HG03064 (cell line): Measurements from ENCODE around the gene NLGN4X.

Experiments used
- ATAC-seq: cut with Tn5 transposase; IDR thresholded peaks from one replicate; pipeline ENCODE4 v1.9.1; 2021; ENCODE audit warnings: low read depth; ENCODE audit not compliant: unreplicated experiment

Gene NLGN4X

DNA sequence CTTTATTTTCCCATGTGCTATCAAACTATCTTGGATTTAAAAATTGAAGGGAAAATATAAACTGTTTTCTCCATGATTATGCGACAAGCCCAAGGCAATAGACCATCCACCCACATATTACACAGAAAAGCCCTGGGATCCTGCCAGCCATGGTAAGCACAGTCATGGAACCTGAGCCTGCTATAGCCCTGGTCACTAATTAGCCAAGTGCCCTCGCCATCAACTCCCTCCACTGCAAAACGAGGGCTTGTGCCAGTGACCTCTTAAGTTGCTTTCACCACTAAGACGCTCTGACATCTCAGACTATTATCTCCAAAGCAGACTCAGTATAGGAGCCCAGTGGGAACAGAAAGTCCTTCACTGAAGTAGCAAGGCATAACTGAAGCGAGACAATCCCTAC is 69.2 kb downstream of the NLGN4X start:
- no peak for ATAC-seq

DNA sequence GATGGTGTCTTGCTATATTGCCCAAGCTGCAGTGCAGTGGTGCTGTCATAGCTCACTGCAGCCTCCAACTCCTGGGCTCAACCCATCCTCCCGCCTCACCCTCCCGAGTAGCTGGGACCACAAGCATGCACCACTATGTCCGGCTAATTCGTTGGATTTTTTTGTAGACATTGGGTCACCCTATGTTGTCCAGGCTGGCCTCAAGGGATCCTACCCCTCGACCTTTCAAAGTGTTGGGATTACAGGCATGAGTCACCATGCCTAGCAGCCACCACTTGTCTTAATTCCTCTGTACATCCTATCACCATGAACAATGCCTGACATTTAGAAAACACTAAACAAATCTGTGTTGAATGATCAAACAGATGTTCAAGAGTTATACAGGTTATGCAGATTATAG is 76.7 kb downstream of the NLGN4X start:
- ATAC-seq, result no peak

DNA sequence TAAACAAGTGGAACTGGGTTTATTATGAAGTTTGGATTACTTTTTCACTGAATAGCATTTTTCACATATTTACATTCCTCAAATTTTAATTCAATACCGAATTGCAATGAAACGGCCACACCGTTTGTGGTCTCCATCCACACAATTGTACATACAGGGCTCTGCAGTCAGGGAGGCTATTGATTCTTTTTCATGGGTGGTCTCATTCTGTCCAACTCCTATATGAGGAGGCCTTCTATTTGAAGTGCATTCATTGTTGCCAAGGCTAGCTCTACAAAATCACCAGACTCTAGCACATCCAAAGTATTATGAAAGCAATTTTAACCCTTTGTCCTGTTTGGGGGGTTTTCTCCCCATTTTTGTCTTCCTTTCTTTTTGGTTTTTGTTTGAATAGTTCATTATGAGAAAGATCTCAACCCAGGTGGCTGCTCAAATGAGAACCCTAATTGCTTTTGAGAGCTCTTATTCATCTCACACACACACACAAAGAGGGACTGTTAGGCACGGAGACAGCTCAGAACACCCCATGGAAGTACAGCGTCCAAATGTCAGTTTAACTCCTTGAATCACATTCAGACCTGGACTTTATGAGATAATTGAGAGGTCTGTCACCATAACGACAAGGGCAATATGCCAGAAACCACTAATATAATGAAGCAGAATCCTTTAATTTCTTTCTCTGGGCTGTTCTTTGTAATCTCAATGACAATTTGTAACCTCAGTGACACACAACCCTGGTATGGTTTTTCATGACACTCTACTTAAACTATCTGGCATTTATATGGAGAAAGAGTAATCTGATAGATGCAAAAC is 79.4 kb downstream of the NLGN4X start:
- no peak for ATAC-seq

DNA sequence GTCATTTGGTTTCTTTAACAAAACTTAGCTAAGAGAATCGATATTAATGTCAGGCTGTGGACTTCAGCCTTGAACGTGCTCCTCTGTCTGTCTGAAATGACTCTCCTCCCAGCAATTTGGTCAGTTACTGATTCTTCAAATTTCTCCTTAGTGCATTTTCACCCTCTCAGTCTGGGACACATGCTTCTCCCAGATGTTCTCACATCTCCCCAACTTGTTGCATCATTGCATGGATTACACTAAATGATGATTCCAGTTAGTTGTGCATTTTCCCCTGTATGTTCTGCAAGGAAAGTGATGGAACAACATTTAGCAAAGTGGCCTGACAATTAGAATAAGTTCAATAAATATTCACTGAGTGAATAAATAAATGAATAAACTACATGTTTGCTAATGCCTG is 94.4 kb downstream of the NLGN4X start:
- ATAC-seq, result no peak

DNA sequence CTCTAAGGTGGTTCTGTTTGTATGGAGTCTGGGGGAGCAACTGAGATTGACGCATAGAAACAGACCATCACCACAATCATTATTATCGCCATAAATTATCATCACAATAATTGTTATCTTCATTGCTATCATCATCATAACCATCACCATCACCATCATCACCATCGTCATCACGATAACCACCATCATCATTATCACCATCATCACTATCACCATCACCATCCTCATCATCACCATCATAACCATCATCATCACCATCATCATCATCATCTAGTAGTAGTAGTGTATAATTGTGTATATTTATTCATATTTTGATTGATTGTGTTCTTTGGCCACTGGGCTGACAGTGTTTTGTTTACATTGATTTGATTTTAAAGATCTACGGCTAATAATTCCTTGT is 95.7 kb downstream of the NLGN4X start:
- no peak for ATAC-seq

DNA sequence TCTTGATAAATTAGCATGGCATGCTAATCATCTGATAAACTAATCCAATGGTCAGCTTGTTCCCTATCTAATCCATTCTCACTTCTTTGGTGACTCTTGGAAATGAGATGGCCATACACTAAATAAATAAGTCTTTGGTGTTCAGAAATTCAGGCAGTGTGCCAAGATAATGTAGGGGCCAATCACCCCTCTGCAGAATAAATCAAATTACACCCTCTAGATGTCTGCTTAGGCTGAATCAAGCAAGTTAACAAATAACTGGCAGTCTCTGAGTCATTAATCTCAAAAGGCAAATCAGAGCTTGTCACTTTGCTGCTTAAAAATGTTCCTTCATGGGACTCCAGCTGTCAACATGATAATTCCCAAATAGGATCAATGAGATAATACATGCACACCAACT is 97.4 kb downstream of the NLGN4X start:
- no peak for ATAC-seq

DNA sequence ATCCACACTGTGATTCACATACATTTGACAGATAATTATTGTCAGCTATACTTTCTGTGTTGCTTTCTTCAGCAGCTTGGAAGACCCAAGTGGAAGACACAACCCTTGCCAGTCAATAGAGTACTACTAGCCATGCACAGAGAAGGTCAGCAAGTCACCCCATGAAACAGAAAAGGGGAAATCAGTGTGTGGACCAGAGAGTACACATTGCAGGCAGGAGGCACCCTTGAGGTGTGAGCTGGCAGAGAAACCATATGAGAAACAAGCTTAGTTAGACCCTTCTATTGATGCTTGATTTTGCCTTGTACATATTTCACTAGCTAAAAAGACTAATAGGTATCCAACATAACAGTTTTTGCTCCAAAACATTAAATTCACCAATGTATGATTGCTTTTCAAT is 99.5 kb downstream of the NLGN4X start:
- ATAC-seq, result no peak

DNA sequence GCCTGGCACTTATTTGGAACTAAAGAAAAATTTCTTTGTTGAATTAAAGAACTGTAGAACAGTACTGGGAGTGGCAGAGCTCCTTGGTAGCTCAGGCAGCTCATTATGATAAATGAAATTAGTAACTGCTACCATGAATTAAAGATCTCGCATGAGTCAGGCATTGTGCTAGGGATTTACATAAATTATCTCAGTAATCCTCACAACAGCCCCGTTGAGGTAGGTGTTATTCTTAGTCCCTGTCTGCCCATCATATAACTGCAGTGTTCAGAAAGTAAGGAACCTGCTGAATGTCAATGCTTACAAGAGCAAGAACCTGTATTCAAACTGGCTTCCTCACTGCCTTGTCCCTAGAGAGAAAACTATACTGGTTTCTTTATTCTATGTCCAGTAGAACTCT is 108.3 kb downstream of the NLGN4X start:
- ATAC-seq, result no peak

DNA sequence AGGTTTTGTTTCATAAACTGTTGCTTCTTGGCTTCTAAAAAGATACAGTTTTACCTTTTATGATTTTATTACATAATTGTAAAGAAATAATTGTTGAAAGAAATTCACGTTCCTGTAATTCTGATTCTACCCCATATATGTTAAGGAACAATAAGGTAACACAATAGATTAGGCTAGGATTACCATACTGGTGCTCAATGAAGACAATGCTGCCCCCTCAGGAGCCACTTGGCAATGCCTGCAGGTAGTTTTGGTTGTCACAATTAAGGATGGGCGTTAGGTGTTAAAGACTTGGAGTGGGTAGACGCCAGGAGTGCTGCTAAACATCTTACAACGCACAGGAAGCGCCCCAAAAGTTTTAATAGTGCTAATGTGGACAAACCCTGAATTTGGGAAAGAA is 133.2 kb downstream of the NLGN4X start:
- no peak for ATAC-seq

DNA sequence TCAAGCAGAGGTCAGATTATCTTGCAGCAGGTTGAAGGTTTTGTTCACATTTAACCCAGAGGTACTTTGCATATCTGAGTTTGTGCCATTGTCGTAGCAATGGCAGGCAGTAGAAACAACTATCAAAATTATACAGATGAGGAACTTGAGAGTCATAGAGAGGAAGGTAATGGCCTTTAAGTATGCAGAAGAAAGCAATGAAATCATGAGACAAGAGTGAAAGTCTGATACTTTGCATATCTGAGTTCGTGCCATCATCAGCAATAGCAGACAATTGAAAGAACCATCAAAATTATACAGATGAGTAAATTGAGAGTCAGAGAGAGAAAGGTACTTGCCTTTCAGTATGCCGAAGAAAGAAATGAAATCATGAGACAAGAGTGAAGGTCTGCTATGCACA is 154.1 kb downstream of the NLGN4X start:
- no peak for ATAC-seq

DNA sequence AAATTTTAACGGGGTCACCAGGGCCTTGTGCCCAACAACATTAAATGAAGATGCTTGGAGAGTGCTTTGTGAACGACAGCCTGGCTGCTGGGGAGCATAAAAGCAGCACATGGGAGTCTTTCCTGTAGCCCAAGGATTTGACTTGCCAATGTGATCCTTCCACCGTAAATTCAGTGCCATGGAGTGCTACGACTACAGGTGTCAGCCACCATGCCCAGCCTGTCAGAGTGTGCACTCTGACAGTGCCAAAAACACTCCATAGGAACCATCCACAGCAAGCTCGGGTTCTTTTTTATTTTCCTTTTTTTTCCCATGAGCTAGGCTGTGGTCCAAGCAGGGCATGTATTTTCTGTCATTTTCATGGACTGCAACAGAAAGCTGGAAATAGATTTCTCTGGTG is 156.9 kb downstream of the NLGN4X start:
- no peak for ATAC-seq

DNA sequence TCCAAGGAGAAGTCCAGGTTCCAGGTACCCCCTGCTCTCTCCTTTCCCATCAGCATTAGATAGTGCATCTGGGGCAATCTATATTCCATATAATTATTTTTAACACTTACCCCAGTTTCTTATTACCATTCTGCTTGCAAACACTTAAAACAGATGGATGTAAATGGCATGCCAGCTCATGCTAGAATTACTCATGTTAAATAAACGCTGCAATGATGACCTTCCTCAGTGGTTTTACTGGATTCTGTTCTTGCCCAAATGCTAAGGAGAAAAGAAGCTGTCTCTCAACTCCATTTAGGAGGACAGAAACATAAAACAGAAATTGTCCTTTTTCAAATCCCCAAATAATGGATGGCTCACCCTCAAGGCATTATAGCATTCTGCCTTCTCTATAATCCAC is 161.1 kb downstream of the NLGN4X start:
- no peak for ATAC-seq

DNA sequence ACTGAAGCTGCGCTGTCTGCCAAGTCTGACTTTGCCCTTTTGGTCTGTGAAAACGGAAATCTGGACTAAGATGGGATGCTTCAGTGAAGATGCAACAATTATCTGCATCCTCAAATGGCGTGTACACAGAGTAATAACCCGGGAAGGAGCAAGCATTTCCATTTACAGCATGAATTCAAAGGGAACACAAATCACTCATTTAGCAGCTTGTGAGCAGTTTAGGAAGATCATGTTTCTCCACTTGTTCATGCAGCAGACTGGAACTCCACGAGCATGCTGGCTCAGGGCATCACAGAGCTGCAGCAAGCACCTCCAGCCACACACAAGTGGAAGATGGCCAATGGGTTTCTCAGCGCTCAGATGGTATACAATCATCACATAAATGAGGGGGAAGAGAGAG is 175.5 kb downstream of the NLGN4X start:
- no peak for ATAC-seq

DNA sequence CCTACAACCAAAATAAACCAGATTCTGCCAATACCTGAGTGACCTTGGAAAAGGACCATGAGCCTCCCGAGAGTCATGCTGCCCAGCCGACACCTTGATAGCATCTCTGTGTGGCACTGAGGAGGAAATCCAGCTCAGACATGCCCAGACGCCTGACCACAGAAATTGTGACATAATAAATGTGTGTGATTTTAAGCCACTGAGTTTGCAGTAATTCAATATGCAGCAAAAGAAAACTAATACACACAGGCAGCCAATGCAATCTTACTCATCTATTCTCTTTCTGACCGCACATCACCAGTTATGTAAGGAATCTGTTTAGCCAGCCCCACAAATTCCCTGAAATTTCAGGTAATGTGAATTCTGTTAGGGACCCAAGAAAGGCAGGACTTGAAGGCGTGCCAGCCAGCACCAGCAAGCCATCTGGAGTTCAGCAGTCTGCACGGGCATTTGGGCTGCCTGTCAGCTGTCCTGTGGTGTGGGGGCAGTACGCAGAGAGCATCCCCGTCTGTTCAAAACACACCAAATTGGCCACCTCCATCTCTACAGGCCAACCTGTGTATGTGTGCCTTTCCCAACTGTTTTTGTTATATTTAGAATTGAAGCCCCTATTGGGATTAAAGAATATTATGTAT is 176.4 kb downstream of the NLGN4X start:
- no peak for ATAC-seq

DNA sequence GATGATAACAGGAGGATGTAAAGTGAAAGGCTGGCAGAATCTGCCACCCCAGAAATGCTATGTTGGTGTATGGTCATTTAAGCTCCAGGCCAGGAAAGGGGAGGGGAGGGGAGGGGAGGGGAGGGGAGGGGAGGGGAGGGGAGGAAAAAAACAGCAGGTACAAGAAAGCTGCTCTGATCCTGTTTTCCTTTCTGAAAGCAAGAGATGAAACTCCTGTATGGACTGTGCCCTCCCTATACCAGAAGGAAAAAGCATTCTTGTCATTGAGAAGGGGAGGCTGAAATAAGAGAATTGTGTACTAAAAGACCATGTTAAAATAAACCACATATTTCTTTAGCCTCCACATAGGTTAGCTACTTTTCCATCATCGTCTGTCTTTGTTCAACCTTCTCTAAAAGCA is 179.5 kb downstream of the NLGN4X start:
- no peak for ATAC-seq

DNA sequence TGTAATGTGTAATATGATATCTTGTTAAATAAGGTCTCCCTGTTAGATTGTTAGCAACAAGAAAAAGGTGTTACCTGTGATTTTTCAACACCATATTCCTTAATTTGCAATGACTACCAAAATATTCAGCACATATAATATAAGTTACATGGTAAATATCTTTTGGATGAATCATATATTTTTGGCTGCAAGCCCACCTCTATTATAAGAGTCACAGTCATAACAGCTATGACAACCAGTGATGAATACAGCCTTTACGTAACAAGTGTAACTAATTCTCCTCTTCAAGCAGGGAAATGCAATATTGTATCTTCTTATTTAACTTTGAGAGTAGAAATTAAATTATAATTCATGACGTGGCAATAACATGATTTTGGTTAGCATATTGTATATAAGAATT is 187.0 kb downstream of the NLGN4X start:
- ATAC-seq, result no peak

DNA sequence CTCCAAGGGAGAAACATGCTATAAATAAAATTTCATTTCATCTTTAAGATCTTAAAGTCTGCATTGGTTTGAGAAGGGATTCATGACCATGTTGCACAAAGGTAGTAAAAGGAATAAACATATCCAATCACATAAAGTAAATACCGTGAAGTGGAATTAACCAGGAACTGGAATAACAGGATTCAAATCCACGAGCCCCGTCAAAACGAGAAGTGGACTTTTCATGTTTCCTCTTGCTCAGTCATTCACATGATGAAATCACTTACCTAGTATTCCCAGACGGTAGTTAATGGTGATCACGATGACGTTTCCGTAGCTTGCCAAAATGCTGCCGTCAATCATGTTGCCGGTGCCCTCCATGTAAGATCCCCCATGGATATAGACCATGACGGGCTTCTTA is 199.7 kb downstream of the NLGN4X start:
- ATAC-seq, result no peak

DNA sequence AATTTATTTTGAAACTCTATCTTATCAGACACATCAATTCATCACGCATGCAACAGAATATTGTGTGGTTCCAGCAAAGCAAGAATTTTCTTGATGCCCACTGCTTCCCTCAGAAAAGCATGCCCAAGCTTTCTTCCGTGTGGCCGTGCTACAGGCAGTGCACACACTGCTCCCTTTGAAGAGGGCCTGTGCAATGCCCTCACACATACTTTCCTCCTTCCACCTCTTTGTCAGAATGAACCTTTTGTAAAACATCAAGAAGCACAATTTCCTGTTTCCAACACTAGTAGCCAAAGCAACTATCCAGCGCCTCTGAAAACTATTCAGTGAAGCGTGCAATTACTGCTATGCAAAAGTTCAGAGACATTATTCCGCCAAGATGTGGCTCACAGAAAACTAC is 201.7 kb downstream of the NLGN4X start:
- no peak for ATAC-seq

DNA sequence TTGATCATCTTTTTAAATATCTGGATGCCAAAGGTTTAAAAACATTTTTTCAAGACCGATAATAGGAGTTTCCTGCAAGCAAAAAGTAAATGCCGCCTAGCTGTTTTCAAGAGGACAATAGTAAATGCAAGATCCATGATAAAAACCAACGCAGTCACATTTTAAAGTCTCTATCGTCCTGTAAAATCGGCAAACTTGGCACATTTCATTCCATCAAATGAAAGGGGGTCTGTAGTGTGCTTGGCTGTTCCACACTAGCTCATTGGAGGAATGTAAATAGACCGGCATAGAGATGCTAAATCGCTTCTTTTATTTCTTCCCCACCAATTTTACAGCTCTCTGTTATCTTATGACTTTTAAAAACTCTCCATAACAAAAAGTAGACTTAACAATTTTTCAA is 202.2 kb downstream of the NLGN4X start:
- no peak for ATAC-seq

DNA sequence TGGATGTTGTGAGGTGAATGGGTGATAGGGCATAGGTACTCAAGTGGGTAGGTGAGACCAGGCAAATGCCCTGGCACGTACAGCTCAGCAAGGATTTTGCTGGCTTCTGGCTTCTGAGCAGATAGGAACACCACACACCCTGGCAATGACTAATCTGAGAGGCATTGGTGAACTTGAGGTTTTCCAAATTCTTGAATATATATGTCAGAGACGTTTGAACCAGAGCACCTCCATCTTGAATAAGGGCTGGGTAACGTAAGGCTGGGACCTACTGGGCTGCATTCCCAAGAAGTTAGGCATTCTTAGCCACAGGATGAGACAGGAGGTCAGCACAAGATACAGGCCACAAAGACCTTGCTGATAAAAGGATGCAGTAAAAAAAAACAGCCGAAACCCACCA is 204.5 kb downstream of the NLGN4X start:
- ATAC-seq, result no peak

DNA sequence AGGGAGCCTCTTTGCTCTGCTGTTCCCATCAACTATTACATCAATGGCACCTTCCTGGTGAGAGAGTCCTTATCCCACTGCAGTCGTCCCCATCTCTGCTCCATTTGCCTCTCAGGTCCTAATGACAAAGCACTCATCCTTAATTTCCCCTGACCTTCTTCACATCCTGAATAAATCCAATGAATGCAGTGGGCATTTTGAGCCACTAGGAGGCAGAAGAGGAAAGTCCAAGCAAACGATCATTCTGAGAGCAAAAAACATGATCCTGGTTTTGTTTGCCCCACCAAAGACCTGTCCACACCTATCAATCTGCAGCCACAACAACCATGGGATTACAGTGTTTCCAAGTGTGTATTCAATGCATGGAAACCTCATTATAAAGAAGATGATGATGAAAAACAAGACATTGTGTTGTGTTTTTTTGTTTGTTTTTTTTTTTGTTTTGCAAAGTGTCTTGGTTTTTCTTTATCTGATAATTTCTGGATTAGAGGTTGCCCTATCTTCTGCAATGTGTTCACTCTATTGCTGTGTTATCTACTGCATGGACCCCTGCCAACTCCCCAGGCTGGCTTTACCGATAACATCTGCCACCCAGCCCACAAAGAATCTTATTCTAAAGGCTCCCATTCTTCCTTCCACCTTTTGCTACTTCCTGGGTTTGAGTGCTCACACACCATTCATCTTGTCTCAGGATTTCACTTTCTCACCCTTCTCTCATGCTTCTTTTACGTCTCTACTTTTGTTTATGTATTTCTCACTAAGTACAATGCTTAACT is 207.2 kb downstream of the NLGN4X start:
- no peak for ATAC-seq

DNA sequence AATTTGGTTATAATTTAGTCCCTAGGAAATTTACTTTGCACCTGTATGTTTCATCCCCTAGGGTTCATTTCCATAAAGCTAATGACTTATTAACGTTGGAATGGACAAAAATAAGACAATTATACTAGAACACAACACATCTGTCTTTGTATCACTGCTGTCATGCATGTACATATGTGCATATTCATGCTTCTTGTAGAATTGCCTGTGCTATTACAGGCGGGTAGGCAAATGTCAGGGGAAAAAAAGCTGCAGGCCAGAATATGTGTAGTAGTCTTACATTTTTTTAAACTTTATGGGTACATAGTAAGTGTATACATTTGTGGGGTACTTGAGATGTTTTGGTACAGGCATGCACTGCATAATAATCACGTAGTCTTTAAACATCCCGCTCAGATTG is 209.6 kb downstream of the NLGN4X start:
- no peak for ATAC-seq
